ENCODE measurements around the gene HELLS. TPM values are rescaled to one million over a fixed set of nuclear protein-coding genes. Genes with fewer than 3 reads are reported as not detected.
A peak's percentile ranks its signal among the peaks of the same experiment; 100 is the strongest.

Gene HELLS
- total and polyA plus RNA-seq, 2 donors (not counting 3 experiments of a cell fraction or from before 2014, with no cell fraction given), result 24.7 to 85.5 TPM

DNA sequence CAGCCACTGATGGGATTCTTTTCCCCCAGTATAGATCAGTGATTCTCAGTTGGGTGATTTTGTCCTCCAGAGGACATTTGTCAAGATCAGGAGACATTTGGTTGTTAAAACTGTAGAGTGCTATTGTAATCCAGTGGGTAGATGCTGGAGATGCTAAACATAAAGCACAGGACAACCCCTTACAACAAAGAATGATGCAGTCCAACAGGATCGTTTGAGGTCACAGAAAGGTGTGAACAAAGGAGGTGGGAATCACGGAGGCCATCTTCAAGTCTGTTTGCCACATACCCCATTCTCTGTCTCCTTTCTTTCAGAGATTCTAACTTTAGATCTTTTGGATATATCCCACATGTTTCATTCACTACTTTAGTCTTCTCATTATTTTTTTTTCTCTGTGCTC, 69.0 kb downstream of the HELLS start:
- POLR2A ChIA-PET, result no interaction called here
- H3K27me3 ChIP-seq (ENCODE audit: control insufficient read depth in 2 of 2, insufficient read depth in 2 of 2, low read length in 2 of 2), result no peaks in the 10 kb centered on the region
- H3K4me1 ChIP-seq (ENCODE audit: control insufficient read depth, extremely low read depth, insufficient read depth, low read length), result no peaks in the 10 kb centered on the region
- H3K79me2 ChIP-seq (ENCODE audit: control insufficient read depth, insufficient read depth, low read length), result no peaks in the 10 kb centered on the region
- H3K4me2 ChIP-seq (ENCODE audit: insufficient read depth, low read length), result no peak overlapping the region
- CTCF ChIA-PET, result no interaction called here
- TF ChIP-seq FOS (IDR thresholded peaks at IDR 0.05; ENCODE audit: borderline replicate concordance, insufficient read depth, low read length) (no peak), POLR2A (IDR thresholded peaks at IDR 0.05; ENCODE audit: low read depth, low read length) (no peak), GATA2 (IDR thresholded peaks at IDR 0.05; ENCODE audit: insufficient read depth, insufficient read length, low read depth, low read length) (no peak)
- TF ChIP-seq, protein P1, sequence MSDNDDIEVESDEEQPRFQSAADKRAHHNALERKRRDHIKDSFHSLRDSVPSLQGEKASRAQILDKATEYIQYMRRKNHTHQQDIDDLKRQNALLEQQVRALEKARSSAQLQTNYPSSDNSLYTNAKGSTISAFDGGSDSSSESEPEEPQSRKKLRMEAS (IDR thresholded peaks at IDR 0.05; ENCODE audit: insufficient read depth, insufficient read length), result no peak
- no peaks in the 10 kb centered on the region for H4K20me1 ChIP-seq (replicated peaks; ENCODE audit: control insufficient read depth, extremely low read depth, insufficient read depth, low read length)
- no peak overlapping the region for H3K4me3 ChIP-seq (replicated peaks in 1 of 3; ENCODE audit: insufficient read depth in 1 of 3, low read depth in 1 of 3, low read length in 3 of 3)
- no peak overlapping the region for H3K9ac ChIP-seq (replicated peaks; ENCODE audit: extremely low read depth, insufficient read depth, low read length)
- FAIRE-seq (no peak), DNase-seq (ENCODE audit: low read depth, low spot score) (no peak)
- H3K36me3 ChIP-seq (ENCODE audit: control insufficient read depth in 2 of 2, extremely low read depth in 1 of 2, insufficient read depth in 2 of 2, low read length in 2 of 2), result no peaks in the 10 kb centered on the region
- intact Hi-C loops (cut with micrococcal nuclease), result no loop called here
- no peak overlapping the region for H3K27ac ChIP-seq (ENCODE audit: insufficient read depth, low read depth, low read length)
- dilution Hi-C loops (cut with MboI; ENCODE audit: extremely low pct_ligation_motif_present, low sequenced_read_pairs), result no loop called here
- no peak overlapping the region for H2AFZ ChIP-seq (ENCODE audit: low read depth, low read length)
- no peaks in the 10 kb centered on the region for H3K9me3 ChIP-seq (replicated peaks; ENCODE audit: control insufficient read depth, insufficient read depth, low read length)
- no TSS peak for BruUV-seq (replicated peaks)
- H3K9me1 ChIP-seq (replicated peaks; ENCODE audit: control insufficient read depth, extremely low read depth, insufficient read depth, low read length), result no peaks in the 10 kb centered on the region

- H3K4me2 ChIP-seq (ENCODE audit: insufficient read depth, low read length), result no peak overlapping the region
- peak; percentile 27 for TF ChIP-seq GATA2 (IDR thresholded peaks at IDR 0.05; ENCODE audit: insufficient read depth, insufficient read length, low read depth, low read length)
- no peak for TF ChIP-seq POLR2A (IDR thresholded peaks at IDR 0.05; ENCODE audit: low read depth, low read length)
- H3K27ac ChIP-seq (ENCODE audit: insufficient read depth, low read depth, low read length), result no peak overlapping the region
- no peaks in the 10 kb centered on the region for H3K36me3 ChIP-seq (ENCODE audit: control insufficient read depth in 2 of 2, extremely low read depth in 1 of 2, insufficient read depth in 2 of 2, low read length in 2 of 2)
- FAIRE-seq (no peak), DNase-seq (ENCODE audit: low read depth, low spot score) (no peak)
- no peak overlapping the region for H3K9ac ChIP-seq (replicated peaks; ENCODE audit: extremely low read depth, insufficient read depth, low read length)
- POLR2A ChIA-PET, result no interaction called here
- H2AFZ ChIP-seq (ENCODE audit: low read depth, low read length), result no peak overlapping the region
- H3K9me1 ChIP-seq (replicated peaks; ENCODE audit: control insufficient read depth, extremely low read depth, insufficient read depth, low read length), result no peaks in the 10 kb centered on the region
- H3K27me3 ChIP-seq (ENCODE audit: control insufficient read depth in 2 of 2, insufficient read depth in 2 of 2, low read length in 2 of 2), result no peaks in the 10 kb centered on the region
- no peaks in the 10 kb centered on the region for H3K4me1 ChIP-seq (ENCODE audit: control insufficient read depth, extremely low read depth, insufficient read depth, low read length)
- no TSS peak for BruUV-seq (replicated peaks)
- intact Hi-C loops (cut with micrococcal nuclease) (no loop called here), dilution Hi-C loops (cut with MboI; ENCODE audit: extremely low pct_ligation_motif_present, low sequenced_read_pairs) (no loop called here)
- CTCF ChIA-PET, result no interaction called here
- no peaks in the 10 kb centered on the region for H3K9me3 ChIP-seq (replicated peaks; ENCODE audit: control insufficient read depth, insufficient read depth, low read length)
- no peaks in the 10 kb centered on the region for H4K20me1 ChIP-seq (replicated peaks; ENCODE audit: control insufficient read depth, extremely low read depth, insufficient read depth, low read length)
- no peaks in the 10 kb centered on the region for H3K79me2 ChIP-seq (ENCODE audit: control insufficient read depth, insufficient read depth, low read length)
- no peak overlapping the region for H3K4me3 ChIP-seq (replicated peaks in 1 of 3; ENCODE audit: insufficient read depth in 1 of 3, low read depth in 1 of 3, low read length in 3 of 3)
Observed at GRCh38 chr10:94617389-94617944, 71.9 kb downstream of the HELLS start.

Data from endothelial cell of umbilical vein (primary cell).